Esophagus muscularis mucosa (tissue), 4 donors: ENCODE measurements around the gene ST8SIA5. TPM values are rescaled to one million over a fixed set of nuclear protein-coding genes. Genes with fewer than 3 reads are reported as not detected.

Experiments used
- DNase-seq: peaks from one replicate; pipeline ENCODE4 v3.0.0-alpha.2; 2017; ENCODE audit errors: extremely low spot score
- H3K27ac ChIP-seq, 4 donors: fragments of 200-600 bp; sonication (generic); replicated peaks in 1 of 4; 1 replicate in 3 of 4; 2 replicates in 1 of 4; pipeline ENCODE4 v1.5.1; 2016 to 2019; ENCODE audit warnings: mild to moderate bottlenecking in 1 of 4
- H3K27me3 ChIP-seq, 4 donors: fragments of 200-600 bp; sonication (generic); one replicate each; pipeline versions ENCODE4 v1.5.1 to v1.6.0; 2016 to 2019
- H3K36me3 ChIP-seq, 4 donors: fragments of 200-600 bp; sonication (generic); one replicate each; pipeline ENCODE4 v1.5.1; 2016 to 2019
- H3K4me1 ChIP-seq, 4 donors: fragments of 200-600 bp; sonication (generic); one replicate each; pipeline ENCODE4 v1.5.1; 2016 to 2019
- H3K4me3 ChIP-seq, 4 donors: fragments of 200-600 bp; sonication (generic); 1 replicate in 2 of 4; 2 replicates in 2 of 4; pipeline ENCODE4 v1.5.1; 2016 to 2019; ENCODE audit warnings: mild to moderate bottlenecking in 4 of 4, moderate library complexity in 1 of 4
- H3K9me3 ChIP-seq, 4 donors: fragments of 200-600 bp; sonication (generic); 1 replicate in 3 of 4; 2 replicates in 1 of 4; pipeline ENCODE4 v1.5.1; 2016 to 2019
- CTCF ChIP-seq, 3 experiments: fragments of 200-600 bp in 2 of 3; fragments of 450-650 bp in 1 of 3; sonication (generic) in 2 of 3; IDR thresholded peaks; one replicate each; pipeline ENCODE4 v1.5.1; 2017 to 2019; ENCODE audit warnings: antibody characterized with exemption in 3 of 3, mild to moderate bottlenecking in 2 of 3, moderate library complexity in 1 of 3
- EP300 ChIP-seq: sonication (generic); formaldehyde crosslinking; IDR thresholded peaks from one replicate; pipeline ENCODE4 v1.6.1; 2017; ENCODE audit warnings: antibody characterized with exemption
- POLR2A ChIP-seq: fragments of 450-650 bp; IDR thresholded peaks from one replicate; pipeline ENCODE4 v1.6.1; 2017; ENCODE audit warnings: antibody characterized with exemption, moderate library complexity, mild to moderate bottlenecking, low read depth
- POLR2AphosphoS5 ChIP-seq, 2 donors: sonication (generic); formaldehyde crosslinking; IDR thresholded peaks; one replicate each; pipeline ENCODE4 v1.6.1; 2017; ENCODE audit warnings: antibody characterized with exemption in 2 of 2
- WGBS: methylation state at CpG from one replicate; pipeline ENCODE4 v1.1.5; 2018; 5-methylcytosine and 5-hydroxymethylcytosine counted together
- intact Hi-C: fragments of 100-400 bp; cut with DNase I; formaldehyde crosslinking; loops from one replicate; pipeline ENCODE4 v1.15.1; 2023
- total RNA-seq, 4 donors: library from RNA; depleted of rRNA; stranded (reverse); fragments of >200 nt; gene quantifications; one replicate each; pipeline versions ENCODE4 v1.1.0 to v1.2.1, GENCODE V29; 2016

The ST8SIA5 gene
- total RNA-seq, 4 donors from 2014 or later, result 0.06 to 0.26 TPM; not detected in 2

GRCh38 chr18:46680784-46681695, 75.8 kb downstream of the ST8SIA5 start:
- Histone ChIP-seq H3K9me3 (no peaks in the 10 kb centered on the region), H3K4me1 (no peaks in the 10 kb centered on the region), H3K27ac (no peak overlapping the region), H3K4me3 (no peak overlapping the region), H3K27me3 (no peaks in the 10 kb centered on the region), H3K36me3 (no peaks in the 10 kb centered on the region)
- TF ChIP-seq EP300, result no peak
- TF ChIP-seq POLR2A, result no peak
- TF ChIP-seq POLR2AphosphoS5 (IDR thresholded peaks at IDR 0.05), result no peak
- TF ChIP-seq CTCF (IDR thresholded peaks at IDR 0.05), result no peak
- no peak for DNase-seq
- intact Hi-C loops, result no loop called here
- WGBS, result 76% methylated on average over 12 of the region's 12 CpGs

GRCh38 chr18:46679846-46680598, 76.8 kb downstream of the ST8SIA5 start:
- Histone ChIP-seq H3K36me3 (no peaks in the 10 kb centered on the region), H3K4me1 (no peaks in the 10 kb centered on the region), H3K27ac (no peak overlapping the region), H3K27me3 (no peaks in the 10 kb centered on the region), H3K9me3 (no peaks in the 10 kb centered on the region), H3K4me3 (no peak overlapping the region)
- intact Hi-C loops, result no loop called here
- TF ChIP-seq POLR2A (no peak), CTCF (IDR thresholded peaks at IDR 0.05) (no peak), EP300 (no peak), POLR2AphosphoS5 (IDR thresholded peaks at IDR 0.05) (no peak)
- 98% methylated on average over 39 of the region's 52 CpGs for WGBS
- DNase-seq, result no peak

- TF ChIP-seq EP300 (no peak), POLR2AphosphoS5 (IDR thresholded peaks at IDR 0.05) (no peak), POLR2A (no peak), CTCF (IDR thresholded peaks at IDR 0.05) (no peak)
- Histone ChIP-seq H3K27ac (no peak overlapping the region), H3K27me3 (no peaks in the 10 kb centered on the region), H3K4me3 (no peak overlapping the region), H3K9me3 (no peaks in the 10 kb centered on the region), H3K36me3 (no peaks in the 10 kb centered on the region), H3K4me1 (no peaks in the 10 kb centered on the region)
- intact Hi-C loops, result no loop called here
- 77% methylated on average over 10 of the region's 10 CpGs for WGBS
- no peak for DNase-seq
These were observed 78.0 kb downstream of the ST8SIA5 start for GRCh38 chr18:46678785-46679399.

- Histone ChIP-seq H3K4me3 (no peak overlapping the region), H3K36me3 (no peaks in the 10 kb centered on the region), H3K4me1 (peaks cover 0 to 7% (median 2%) of the 10 kb centered on the region in 4 donors), H3K27ac (no peak overlapping the region), H3K27me3 (no peaks in the 10 kb centered on the region), H3K9me3 (no peaks in the 10 kb centered on the region)
- DNase-seq, result no peak
- TF ChIP-seq EP300, result no peak
- no peak for TF ChIP-seq POLR2A
- no CpG with 5 or more reads among the region's 3 CpGs for WGBS
- intact Hi-C loops, result no loop called here
These were observed 78.8 kb downstream of the ST8SIA5 start for GRCh38 chr18:46678041-46678440.

GRCh38 chr18:46677611-46678010, 79.2 kb downstream of the ST8SIA5 start:
- no peaks in the 10 kb centered on the region for H3K9me3 ChIP-seq
- DNase-seq, result no peak
- no peak overlapping the region for H3K4me3 ChIP-seq
- TF ChIP-seq POLR2A, result no peak
- TF ChIP-seq CTCF (IDR thresholded peaks at IDR 0.05), result no peak
- TF ChIP-seq POLR2AphosphoS5 (IDR thresholded peaks at IDR 0.05), result no peak
- no peak for TF ChIP-seq EP300
- intact Hi-C loops, result no loop called here
- H3K27me3 ChIP-seq, result no peaks in the 10 kb centered on the region
- no peaks in the 10 kb centered on the region for H3K36me3 ChIP-seq
- H3K4me1 ChIP-seq, result peaks cover 0 to 7% (median 2%) of the 10 kb centered on the region in 4 donors
- 81% methylated on average over 2 of the region's 2 CpGs for WGBS
- no peak overlapping the region for H3K27ac ChIP-seq
